HepG2 (cell line): Measurements from ENCODE around the gene TMEM81. TPM values are rescaled to one million over a fixed set of nuclear protein-coding genes. Genes with fewer than 3 reads are reported as not detected.

ENCODE experiments used
- ATAC-seq: fragments of 200-7000 bp; cut with Tn5 transposase; 3 replicates; pipeline ENCODE4 v1.9.1; 2020; ENCODE audit warnings: mild to moderate bottlenecking, moderate library complexity
- BruUV-seq: library from RNA; stranded (reverse); fragments of 400-500 nt; replicated peaks from 2 replicates; lab custom pipeline; 2021; lab: Mats Ljungman, UMichigan
- CTCF ChIA-PET: fragments of 300-600 bp; formaldehyde crosslinking; extraction: SDS; loops from one replicate; lab custom pipeline; 2021; ENCODE audit warnings: low total read pairs, inconsistent platforms, low intra/inter-chr PET ratio; lab: Yijun Ruan, JAX
- POLR2A ChIA-PET: fragments of 350-600 bp; sonication (Branson Sonifier 250); formaldehyde crosslinking; loops from one replicate; lab custom pipeline; 2020; ENCODE audit warnings: antibody characterized with exemption, inconsistent platforms; lab: Yijun Ruan, JAX
- DNase-seq: peaks from one replicate; pipeline ENCODE4 v3.0.0-alpha.2; 2015; ENCODE audit warnings: low spot score
- FAIRE-seq: peaks from 3 replicates; lab custom pipeline; 2011; peaks lifted over from hg19 to GRCh38; lab: Jason Lieb, UNC
- H2AFZ ChIP-seq: one replicate; pipeline ENCODE4 v1.6.1; 2011; ENCODE audit warnings: low read length, inconsistent platforms
- H3K27ac ChIP-seq: fragments of 300-600 bp; 3 replicates; pipeline ENCODE4 v1.8.0; 2011; ENCODE audit warnings: mixed run types, mild to moderate bottlenecking, mixed read lengths, low read length, inconsistent platforms; ENCODE audit not compliant: insufficient read depth; ENCODE audit errors: extremely low read length
- H3K27me3 ChIP-seq, 2 experiments: fragments of 200-600 bp in 1 of 2; 2 replicates in 1 of 2; 3 replicates in 1 of 2; pipeline versions ENCODE4 v1.6.0 to v1.8.0; 2011; ENCODE audit warnings: low read length in 2 of 2, mild to moderate bottlenecking in 2 of 2, moderate library complexity in 2 of 2, inconsistent platforms in 1 of 2; ENCODE audit not compliant: insufficient read depth in 2 of 2, control insufficient read depth in 1 of 2
- H3K36me3 ChIP-seq, 2 experiments: fragments of 200-600 bp in 1 of 2; replicated peaks in 1 of 2; 2 replicates in 1 of 2; 3 replicates in 1 of 2; pipeline versions ENCODE4 v1.5.1 to v1.8.0; 2011; ENCODE audit warnings: low read length in 2 of 2, inconsistent platforms in 1 of 2; ENCODE audit not compliant: insufficient read depth in 2 of 2, control insufficient read depth in 1 of 2
- H3K4me1 ChIP-seq: 2 replicates; pipeline ENCODE4 v1.5.1; 2012; ENCODE audit warnings: low read length, inconsistent platforms; ENCODE audit not compliant: insufficient read depth
- H3K4me2 ChIP-seq: 2 replicates; pipeline ENCODE4 v1.6.0; 2011; ENCODE audit warnings: low read depth, low read length, inconsistent platforms
- H3K4me3 ChIP-seq, 3 experiments: fragments of 200-600 bp in 1 of 3; sonication (generic), shearing (Covaris generic) in 1 of 3; replicated peaks in 1 of 3; 2 replicates each; pipeline ENCODE4 v1.5.1; 2011 to 2016; ENCODE audit warnings: low read length in 3 of 3, inconsistent platforms in 2 of 3, low read depth in 2 of 3, mild to moderate bottlenecking in 2 of 3, control low read depth in 1 of 3, mixed read lengths in 1 of 3; ENCODE audit not compliant: insufficient read depth in 1 of 3
- H3K79me2 ChIP-seq: one replicate; pipeline ENCODE4 v1.6.1; 2011; ENCODE audit warnings: low read length, inconsistent platforms; ENCODE audit not compliant: insufficient read depth
- H3K9ac ChIP-seq: 2 replicates; pipeline ENCODE4 v1.6.0; 2011; ENCODE audit warnings: mild to moderate bottlenecking, low read depth, low read length, inconsistent platforms; ENCODE audit not compliant: insufficient read depth
- H3K9me3 ChIP-seq: 2 replicates; pipeline ENCODE4 v1.5.1; 2012; ENCODE audit warnings: mild to moderate bottlenecking, low read length
- H4K20me1 ChIP-seq: 2 replicates; pipeline ENCODE4 v1.6.0; 2011; ENCODE audit warnings: inconsistent platforms, mild to moderate bottlenecking, low read length, moderate library complexity; ENCODE audit not compliant: insufficient read depth
- GATAD1 ChIP-seq: IDR thresholded peaks from 2 replicates; pipeline ENCODE4 v1.6.1; 2016; ENCODE audit warnings: missing genetic modification reagents, missing compliant biosample characterization
- RAD21 ChIP-seq: fragments of 450-650 bp; formaldehyde crosslinking; IDR thresholded peaks from 2 replicates; pipeline ENCODE4 v1.5.0; 2020; ENCODE audit warnings: mild to moderate bottlenecking
- TAF1 ChIP-seq: sonication (generic); formaldehyde crosslinking; IDR thresholded peaks from 2 replicates; pipeline ENCODE4 v1.4.0; 2020; ENCODE audit warnings: missing genetic modification reagents
- ZNF33A ChIP-seq: sonication (generic); formaldehyde crosslinking; IDR thresholded peaks from 2 replicates; pipeline ENCODE4 v1.5.1; 2020; ENCODE audit warnings: missing genetic modification reagents, mild to moderate bottlenecking, moderate library complexity, borderline replicate concordance
- ZNF564 ChIP-seq: sonication (generic); formaldehyde crosslinking; IDR thresholded peaks from 2 replicates; pipeline ENCODE4 v1.8.1; 2023; ENCODE audit warnings: mild to moderate bottlenecking, missing genetic modification reagents
- WGBS: methylation state at CpG from one replicate; pipeline ENCODE4 v1.1.6; 2017; ENCODE audit warnings: low lambda C conversion rate; 5-methylcytosine and 5-hydroxymethylcytosine counted together
- in situ Hi-C: cut with HindIII; loops from 2 replicates; pipeline ENCODE4 v1.10.0; 2017; ENCODE audit warnings: low pct_unique_long_range_greater_than_20kb; ENCODE audit not compliant: extremely low pct_ligation_motif_present
- intact Hi-C: fragments of 100-400 bp; cut with micrococcal nuclease; formaldehyde crosslinking; loops from one replicate; pipeline ENCODE4 v1.10.0; 2022; ENCODE audit not compliant: unreplicated experiment
- polyA plus RNA-seq, 8 experiments: library from polyadenylated mRNA; depleted of rRNA in 3 of 8; stranded (reverse) in 7 of 8; unstranded in 1 of 8; fragments of >200 nt; fragmentation: Illumina TruSeq in 4 of 8; extraction: Trizol in 4 of 8; gene quantifications; 2 replicates each; pipeline versions ENCODE4 v1.2.1 to v1.2.3, GENCODE V29; 2011 to 2016; ENCODE audit warnings: low read depth in 4 of 8, missing spikeins in 1 of 8, mixed read lengths in 1 of 8; ENCODE audit not compliant: insufficient read depth in 1 of 8
- total RNA-seq, 5 experiments: library from RNA; depleted of rRNA; stranded (reverse); fragments of >200 nt; fragmentation: Illumina TruSeq; extraction: Trizol; gene quantifications; 2 replicates each; pipeline ENCODE4 v1.2.3, GENCODE V29; 2016; ENCODE audit warnings: low read depth in 1 of 5
- TF ChIP-seq, protein P1 (sequence below), 2 experiments: sonication (generic) in 1 of 2; formaldehyde crosslinking in 1 of 2; IDR thresholded peaks; 2 replicates each; pipeline versions ENCODE4 v1.4.0 to v1.6.1; 2018 to 2020; ENCODE audit warnings: missing genetic modification reagents in 2 of 2, borderline replicate concordance in 1 of 2, low read depth in 1 of 2, mild to moderate bottlenecking in 1 of 2, missing biosample characterization in 1 of 2
- TF ChIP-seq, protein P2 (sequence below): sonication (generic); formaldehyde crosslinking; IDR thresholded peaks from 2 replicates; pipeline ENCODE4 v1.5.1; 2020; ENCODE audit warnings: missing genetic modification reagents, mild to moderate bottlenecking, borderline replicate concordance

TMEM81 gene
- total and polyA plus RNA-seq, 2 of the 13 experiments (the other 11 are each of a cell fraction or from before 2014, with no cell fraction given) = 1.1 TPM

DNA sequence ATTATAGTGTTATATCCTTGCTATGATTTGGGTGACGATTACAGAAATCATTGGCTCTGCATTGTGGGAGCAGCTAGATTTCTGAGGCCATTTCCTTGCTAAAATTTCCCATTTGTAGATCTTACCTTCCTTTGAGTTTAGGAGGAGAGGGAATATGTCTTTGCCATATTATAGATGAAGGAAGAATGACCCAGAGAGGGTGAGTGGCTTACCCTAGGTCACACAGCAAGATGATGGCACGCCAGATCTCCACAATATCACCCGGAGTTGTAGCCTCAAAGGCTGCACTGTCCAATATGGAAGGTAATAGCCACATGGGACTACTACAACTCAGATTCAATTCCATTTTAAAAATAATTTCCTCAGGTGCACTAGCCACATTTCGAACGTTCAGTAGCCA is 31.0 kb downstream of the TMEM81 start:
- Histone ChIP-seq H4K20me1 (no peaks in the 10 kb centered on the region), H3K9ac (no peak overlapping the region), H3K27me3 (peaks cover 4 to 51% of the 10 kb centered on the region in 2 experiments; a peak in 4 of 5 replicates), H3K36me3 (no peaks in the 10 kb centered on the region), H3K4me1 (no peaks in the 10 kb centered on the region), H3K27ac (no peak overlapping the region), H2AFZ (no peak overlapping the region), H3K4me2 (no peak overlapping the region), H3K9me3 (no peaks in the 10 kb centered on the region), H3K79me2 (no peaks in the 10 kb centered on the region), H3K4me3 (no peak overlapping the region)
- ChIA-PET POLR2A (no interaction called here), CTCF (no interaction called here)
- WGBS = 10% methylated on average over 5 of the region's 5 CpGs
- ATAC-seq (no peak), FAIRE-seq (no peak), DNase-seq (no peak)
- BruUV-seq = no TSS peak
- no peak for TF ChIP-seq ZNF33A (CRISPR knock-in tag)
- TF ChIP-seq, protein P1, sequence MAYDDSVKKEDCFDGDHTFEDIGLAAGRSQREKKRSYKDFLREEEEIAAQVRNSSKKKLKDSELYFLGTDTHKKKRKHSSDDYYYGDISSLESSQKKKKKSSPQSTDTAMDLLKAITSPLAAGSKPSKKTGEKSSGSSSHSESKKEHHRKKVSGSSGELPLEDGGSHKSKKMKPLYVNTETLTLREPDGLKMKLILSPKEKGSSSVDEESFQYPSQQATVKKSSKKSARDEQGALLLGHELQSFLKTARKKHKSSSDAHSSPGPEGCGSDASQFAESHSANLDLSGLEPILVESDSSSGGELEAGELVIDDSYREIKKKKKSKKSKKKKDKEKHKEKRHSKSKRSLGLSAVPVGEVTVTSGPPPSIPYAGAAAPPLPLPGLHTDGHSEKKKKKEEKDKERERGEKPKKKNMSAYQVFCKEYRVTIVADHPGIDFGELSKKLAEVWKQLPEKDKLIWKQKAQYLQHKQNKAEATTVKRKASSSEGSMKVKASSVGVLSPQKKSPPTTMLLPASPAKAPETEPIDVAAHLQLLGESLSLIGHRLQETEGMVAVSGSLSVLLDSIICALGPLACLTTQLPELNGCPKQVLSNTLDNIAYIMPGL (CRISPR knock-in tag; IDR thresholded peaks at IDR 0.05; ENCODE audit: borderline replicate concordance in 1 of 2, low read depth in 1 of 2) = no peak
- TF ChIP-seq, protein P2, sequence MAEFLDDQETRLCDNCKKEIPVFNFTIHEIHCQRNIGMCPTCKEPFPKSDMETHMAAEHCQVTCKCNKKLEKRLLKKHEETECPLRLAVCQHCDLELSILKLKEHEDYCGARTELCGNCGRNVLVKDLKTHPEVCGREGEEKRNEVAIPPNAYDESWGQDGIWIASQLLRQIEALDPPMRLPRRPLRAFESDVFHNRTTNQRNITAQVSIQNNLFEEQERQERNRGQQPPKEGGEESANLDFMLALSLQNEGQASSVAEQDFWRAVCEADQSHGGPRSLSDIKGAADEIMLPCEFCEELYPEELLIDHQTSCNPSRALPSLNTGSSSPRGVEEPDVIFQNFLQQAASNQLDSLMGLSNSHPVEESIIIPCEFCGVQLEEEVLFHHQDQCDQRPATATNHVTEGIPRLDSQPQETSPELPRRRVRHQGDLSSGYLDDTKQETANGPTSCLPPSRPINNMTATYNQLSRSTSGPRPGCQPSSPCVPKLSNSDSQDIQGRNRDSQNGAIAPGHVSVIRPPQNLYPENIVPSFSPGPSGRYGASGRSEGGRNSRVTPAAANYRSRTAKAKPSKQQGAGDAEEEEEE (CRISPR knock-in tag) = no peak
- no peak for TF ChIP-seq ZNF564 (CRISPR knock-in tag)
- no peak for TF ChIP-seq TAF1 (CRISPR knock-in tag)
- TF ChIP-seq RAD21 (CRISPR knock-in tag) = no peak
- TF ChIP-seq GATAD1 (CRISPR knock-in tag) = no peak
- intact Hi-C loops = no loop called here
- in situ Hi-C loops = no loop called here
